NT2/D1 (cell line): ENCODE data around the gene LMX1B.

ENCODE experiments used
- DNase-seq: peaks from one replicate; pipeline ENCODE4 v3.0.0-alpha.2; 2011; ENCODE audit warnings: low read depth, low spot score
- H3K27me3 ChIP-seq: 2 replicates; pipeline ENCODE4 v1.6.0; 2011; ENCODE audit warnings: mild to moderate bottlenecking; ENCODE audit not compliant: insufficient read length, insufficient read depth
- H3K36me3 ChIP-seq: 2 replicates; pipeline ENCODE4 v1.6.1; 2011; ENCODE audit warnings: mild to moderate bottlenecking, low read length, mixed read lengths; ENCODE audit not compliant: insufficient read depth, insufficient read length
- H3K4me1 ChIP-seq: 2 replicates; pipeline ENCODE4 v1.5.1; 2011; ENCODE audit not compliant: insufficient read depth, insufficient read length
- H3K4me3 ChIP-seq: 2 replicates; pipeline ENCODE4 v1.5.1; 2011; ENCODE audit warnings: low read depth; ENCODE audit not compliant: insufficient read length
- H3K9ac ChIP-seq: 2 replicates; pipeline ENCODE4 v1.6.0; 2011; ENCODE audit warnings: low read depth; ENCODE audit not compliant: insufficient read length
- H3K9me3 ChIP-seq: 2 replicates; pipeline ENCODE4 v1.5.1; 2011; ENCODE audit warnings: mild to moderate bottlenecking, low read length; ENCODE audit not compliant: insufficient read depth
- SUZ12 ChIP-seq: IDR thresholded peaks from 2 replicates; pipeline ENCODE4 v1.6.1; 2011; ENCODE audit not compliant: insufficient read length, insufficient read depth; ENCODE audit errors: extremely low read depth
- YY1 ChIP-seq: IDR thresholded peaks from 2 replicates; pipeline ENCODE4 v1.6.1; 2011; ENCODE audit not compliant: insufficient read length, insufficient read depth
- ZNF274 ChIP-seq: IDR thresholded peaks from 2 replicates; pipeline ENCODE4 v1.6.1; 2011; ENCODE audit warnings: mild to moderate bottlenecking, low read depth, low read length

Gene LMX1B

DNA sequence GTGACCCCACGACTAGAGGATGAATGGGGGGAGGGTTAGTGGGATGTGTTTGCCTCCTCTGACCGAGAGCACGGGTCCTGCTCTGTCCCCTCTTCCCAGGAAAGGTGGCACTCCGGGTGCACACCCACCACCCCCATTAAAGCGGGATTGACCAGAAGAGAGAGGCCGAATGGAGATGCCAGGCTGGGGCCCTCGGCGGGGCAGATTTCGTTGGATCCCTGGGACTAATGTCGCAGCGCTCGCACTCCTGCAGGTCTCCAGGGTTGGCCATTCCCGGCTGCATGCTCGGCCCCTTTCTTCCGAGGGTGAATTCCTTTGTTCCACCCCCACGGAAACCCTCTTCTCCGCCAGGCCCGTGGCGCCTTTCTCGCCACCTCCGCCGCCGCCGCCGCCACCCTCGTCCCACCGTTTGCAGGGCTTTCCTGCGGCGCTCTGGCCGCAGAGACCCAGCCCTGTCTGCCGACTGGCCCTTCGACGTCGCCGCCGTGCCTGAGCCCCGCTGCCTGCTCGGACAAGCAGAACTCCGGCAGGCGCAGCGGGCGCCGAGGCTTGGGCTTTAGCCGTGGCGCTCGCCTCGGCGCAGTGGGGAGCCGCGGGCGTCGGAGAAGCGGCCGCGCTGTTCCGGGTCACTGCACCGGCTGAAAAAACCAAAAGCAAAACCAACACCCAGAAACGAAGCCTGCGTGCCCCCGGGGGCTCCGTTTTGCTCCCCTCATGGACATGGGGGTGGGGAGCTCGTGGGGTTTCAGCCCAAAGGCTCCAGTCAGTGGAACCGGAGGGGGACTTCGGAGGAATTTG, 11.8 kb downstream of the LMX1B start:
- Histone ChIP-seq H3K9me3 (no peaks in the 10 kb centered on the region), H3K4me1 (peaks cover 25% of the 10 kb centered on the region), H3K27me3 (peaks cover 100% of the 10 kb centered on the region), H3K4me3 (peak overlapping the region; percentile 28), H3K36me3 (no peaks in the 10 kb centered on the region), H3K9ac (peak overlapping the region; percentile 32)
- TF ChIP-seq SUZ12 (peak; percentile 93), ZNF274 (no peak)
- DNase-seq = no peak

- peak overlapping the region; percentile 56 for H3K9ac ChIP-seq
- H3K36me3 ChIP-seq = no peaks in the 10 kb centered on the region
- no peak for DNase-seq
- peaks cover 31% of the 10 kb centered on the region for H3K4me1 ChIP-seq
- no peak for TF ChIP-seq ZNF274
- peak; percentile 89 for TF ChIP-seq SUZ12
- H3K27me3 ChIP-seq = peaks cover 99% of the 10 kb centered on the region
- no peaks in the 10 kb centered on the region for H3K9me3 ChIP-seq
- peak overlapping the region; percentile 28 for H3K4me3 ChIP-seq
Observed at GRCh38 chr9:126626127-126626925, 12.6 kb downstream of the LMX1B start.

DNA sequence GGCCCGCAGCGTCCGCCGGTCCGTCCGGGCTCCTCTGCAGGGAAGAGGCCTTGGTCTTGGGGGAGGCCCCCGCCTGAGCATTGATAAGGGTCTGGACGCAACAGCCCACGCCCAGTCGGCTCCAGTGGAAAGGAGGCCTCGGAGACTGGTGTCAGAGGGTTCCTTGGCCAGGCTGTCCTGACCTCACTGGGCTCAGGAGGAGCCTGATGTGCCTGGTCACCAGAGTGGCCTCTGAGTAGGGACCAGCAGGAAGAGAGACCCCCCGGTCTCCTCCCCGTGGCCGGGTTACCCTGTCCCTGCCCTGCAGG, 13.2 kb downstream of the LMX1B start:
- no peak for TF ChIP-seq ZNF274
- TF ChIP-seq SUZ12 = no peak
- TF ChIP-seq YY1 = no peak
- Histone ChIP-seq H3K4me3 (no peak overlapping the region), H3K4me1 (peaks cover 31% of the 10 kb centered on the region), H3K36me3 (no peaks in the 10 kb centered on the region), H3K9ac (no peak overlapping the region), H3K9me3 (no peaks in the 10 kb centered on the region), H3K27me3 (peaks cover 99% of the 10 kb centered on the region)
- no peak for DNase-seq

DNA sequence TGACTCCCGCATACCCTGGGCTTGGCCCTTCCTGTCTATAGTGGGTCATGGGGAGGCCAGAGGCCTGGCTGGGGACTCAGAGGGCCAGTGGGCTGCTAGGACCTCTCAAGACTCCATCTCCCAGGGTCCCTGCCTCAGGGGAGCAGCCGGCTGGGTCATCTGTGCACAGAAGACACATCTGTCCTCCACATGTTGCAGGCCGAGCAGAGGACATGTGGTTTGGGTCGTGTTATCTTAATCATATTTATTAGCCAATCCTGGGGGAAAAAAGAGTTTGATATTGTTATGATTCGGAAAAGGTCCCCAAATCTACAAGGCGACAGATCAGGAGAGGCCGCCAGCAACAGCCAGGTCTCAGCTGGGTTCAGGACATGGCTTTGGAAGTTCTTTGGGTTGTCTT, 14.4 kb downstream of the LMX1B start:
- Histone ChIP-seq H3K4me3 (no peak overlapping the region), H3K27me3 (peaks cover 99% of the 10 kb centered on the region), H3K9me3 (no peaks in the 10 kb centered on the region), H3K9ac (no peak overlapping the region), H3K4me1 (peaks cover 27% of the 10 kb centered on the region), H3K36me3 (no peaks in the 10 kb centered on the region)
- no peak for DNase-seq
- TF ChIP-seq YY1 (no peak), SUZ12 (no peak), ZNF274 (no peak)

GRCh38 chr9:126628969-126629674, 15.4 kb downstream of the LMX1B start:
- Histone ChIP-seq H3K27me3 (peaks cover 99% of the 10 kb centered on the region), H3K36me3 (no peaks in the 10 kb centered on the region), H3K9me3 (no peaks in the 10 kb centered on the region), H3K9ac (no peak overlapping the region), H3K4me1 (peaks cover 27% of the 10 kb centered on the region), H3K4me3 (no peak overlapping the region)
- DNase-seq = no peak
- TF ChIP-seq YY1 (no peak), ZNF274 (no peak), SUZ12 (no peak)

- peaks cover 99% of the 10 kb centered on the region for H3K27me3 ChIP-seq
- no peaks in the 10 kb centered on the region for H3K36me3 ChIP-seq
- no peak for DNase-seq
- H3K9ac ChIP-seq = no peak overlapping the region
- TF ChIP-seq YY1 (no peak), ZNF274 (no peak), SUZ12 (no peak)
- peaks cover 20% of the 10 kb centered on the region for H3K4me1 ChIP-seq
- H3K4me3 ChIP-seq = no peak overlapping the region
- H3K9me3 ChIP-seq = no peaks in the 10 kb centered on the region
Observed at GRCh38 chr9:126630458-126631237, 16.9 kb downstream of the LMX1B start.
